ENCODE measurements around the gene EGFL7.

Gene EGFL7

DNA sequence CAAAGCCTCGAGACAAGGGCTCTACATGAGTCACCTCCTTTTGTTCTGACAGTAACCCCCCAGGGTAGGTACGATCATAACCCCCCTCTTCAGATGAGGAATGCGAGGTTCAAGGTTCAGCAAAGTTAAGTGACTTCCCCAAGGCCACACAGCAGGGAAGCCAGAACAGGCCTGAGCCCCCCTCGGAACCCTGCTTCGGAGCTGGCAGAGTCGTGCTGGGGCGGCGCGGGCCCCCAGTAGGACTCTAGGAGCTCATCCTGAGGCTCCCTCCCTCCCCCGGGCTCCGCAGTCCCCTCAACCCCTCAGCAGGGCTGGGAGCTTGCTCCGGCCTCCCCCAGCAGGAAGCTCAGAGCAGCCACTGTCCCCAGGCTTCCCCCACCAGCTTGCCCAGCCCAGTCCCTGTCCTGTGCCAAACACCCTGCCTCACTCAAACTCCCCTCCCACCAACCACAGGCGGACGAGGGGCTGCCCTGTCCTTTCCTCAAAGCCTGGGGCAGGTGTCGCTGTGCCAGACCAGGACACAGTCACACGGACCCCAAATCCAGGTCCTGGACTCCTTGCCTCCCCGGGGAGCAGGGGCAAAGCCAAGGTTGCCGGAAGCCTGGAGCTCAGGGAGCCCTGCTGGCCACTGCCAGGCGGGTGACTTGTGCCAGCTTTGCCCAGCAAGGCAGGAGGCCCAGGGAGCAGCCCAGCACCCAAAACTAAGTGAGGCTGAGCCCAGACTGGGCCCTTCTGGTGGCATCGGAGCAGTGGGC, 19.4 kb downstream of the EGFL7 start:
- Histone ChIP-seq H3K4me2 (ENCODE audit: low read length) (no peak overlapping the region), H3K4me1 (ENCODE audit: control insufficient read depth, low read length) (peaks cover 16% of the 10 kb centered on the region), H3K36me3 (ENCODE audit: control insufficient read depth, low read length) (no peaks in the 10 kb centered on the region), H3K27ac (ENCODE audit: low read depth, low read length) (no peak overlapping the region), H4K20me1 (ENCODE audit: control insufficient read depth, insufficient read depth, low read depth, low read length) (peaks cover 9% of the 10 kb centered on the region; the same call in 1 of the 2 replicates), H3K9me2 (replicated peaks; ENCODE audit: control insufficient read depth, low read length) (no peaks in the 10 kb centered on the region), H3K4me3 (ENCODE audit: low read length) (no peak overlapping the region), H3K9me3 (ENCODE audit: control insufficient read depth, insufficient read depth, low read length) (no peaks in the 10 kb centered on the region), H3K79me2 (ENCODE audit: control insufficient read depth, low read length) (peaks cover 22% of the 10 kb centered on the region), H3K27me3 (ENCODE audit: control insufficient read depth, low read length) (no peaks in the 10 kb centered on the region), H3F3A (ENCODE audit: control insufficient read depth, insufficient read depth) (no peaks in the 10 kb centered on the region)
- TF ChIP-seq EZH2phosphoT487 (IDR thresholded peaks at IDR 0.05; ENCODE audit: borderline replicate concordance, low read length): no peak
- TF ChIP-seq, protein P1, sequence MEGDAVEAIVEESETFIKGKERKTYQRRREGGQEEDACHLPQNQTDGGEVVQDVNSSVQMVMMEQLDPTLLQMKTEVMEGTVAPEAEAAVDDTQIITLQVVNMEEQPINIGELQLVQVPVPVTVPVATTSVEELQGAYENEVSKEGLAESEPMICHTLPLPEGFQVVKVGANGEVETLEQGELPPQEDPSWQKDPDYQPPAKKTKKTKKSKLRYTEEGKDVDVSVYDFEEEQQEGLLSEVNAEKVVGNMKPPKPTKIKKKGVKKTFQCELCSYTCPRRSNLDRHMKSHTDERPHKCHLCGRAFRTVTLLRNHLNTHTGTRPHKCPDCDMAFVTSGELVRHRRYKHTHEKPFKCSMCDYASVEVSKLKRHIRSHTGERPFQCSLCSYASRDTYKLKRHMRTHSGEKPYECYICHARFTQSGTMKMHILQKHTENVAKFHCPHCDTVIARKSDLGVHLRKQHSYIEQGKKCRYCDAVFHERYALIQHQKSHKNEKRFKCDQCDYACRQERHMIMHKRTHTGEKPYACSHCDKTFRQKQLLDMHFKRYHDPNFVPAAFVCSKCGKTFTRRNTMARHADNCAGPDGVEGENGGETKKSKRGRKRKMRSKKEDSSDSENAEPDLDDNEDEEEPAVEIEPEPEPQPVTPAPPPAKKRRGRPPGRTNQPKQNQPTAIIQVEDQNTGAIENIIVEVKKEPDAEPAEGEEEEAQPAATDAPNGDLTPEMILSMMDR (IDR thresholded peaks at IDR 0.05; ENCODE audit: low read depth, low read length, poor library complexity, severe bottlenecking): no peak

DNA sequence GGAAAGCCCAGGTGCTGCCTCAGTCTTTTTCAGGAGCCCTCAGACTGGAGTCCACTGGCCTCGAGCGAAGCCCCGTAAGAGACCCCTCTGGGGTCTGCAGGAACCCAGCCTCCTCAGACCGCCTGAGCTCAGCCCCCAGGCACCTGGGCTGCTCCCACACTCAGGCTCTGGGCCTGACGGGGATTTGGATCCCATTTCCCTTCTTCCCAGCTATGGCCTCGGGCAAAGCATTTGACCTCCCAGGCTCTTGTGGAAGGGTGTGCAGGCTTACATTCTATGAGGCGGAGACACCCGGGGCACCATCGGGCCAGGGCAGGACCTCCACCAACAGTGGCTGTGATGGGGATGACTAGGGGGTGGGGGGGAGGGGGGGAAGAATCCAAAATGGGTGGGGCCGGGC, 20.0 kb downstream of the EGFL7 start:
- no peaks in the 10 kb centered on the region for H3K36me3 ChIP-seq (ENCODE audit: control insufficient read depth, low read length)
- no peaks in the 10 kb centered on the region for H3F3A ChIP-seq (ENCODE audit: control insufficient read depth, insufficient read depth)
- no peak overlapping the region for H3K27ac ChIP-seq (ENCODE audit: low read depth, low read length)
- no peak overlapping the region for H3K4me2 ChIP-seq (ENCODE audit: low read length)
- H3K9me3 ChIP-seq (ENCODE audit: control insufficient read depth, insufficient read depth, low read length): no peaks in the 10 kb centered on the region
- no peaks in the 10 kb centered on the region for H3K9me2 ChIP-seq (replicated peaks; ENCODE audit: control insufficient read depth, low read length)
- peaks cover 9% of the 10 kb centered on the region; the same call in 1 of the 2 replicates for H4K20me1 ChIP-seq (ENCODE audit: control insufficient read depth, insufficient read depth, low read depth, low read length)
- H3K4me3 ChIP-seq (ENCODE audit: low read length): no peak overlapping the region
- H3K79me2 ChIP-seq (ENCODE audit: control insufficient read depth, low read length): peaks cover 22% of the 10 kb centered on the region
- H3K4me1 ChIP-seq (ENCODE audit: control insufficient read depth, low read length): peaks cover 19% of the 10 kb centered on the region
- no peak for TF ChIP-seq EZH2phosphoT487 (IDR thresholded peaks at IDR 0.05; ENCODE audit: borderline replicate concordance, low read length)
- TF ChIP-seq, protein P1 (IDR thresholded peaks at IDR 0.05; ENCODE audit: low read depth, low read length, poor library complexity, severe bottlenecking): no peak
- peaks cover 2% of the 10 kb centered on the region for H3K27me3 ChIP-seq (ENCODE audit: control insufficient read depth, low read length)

DNA sequence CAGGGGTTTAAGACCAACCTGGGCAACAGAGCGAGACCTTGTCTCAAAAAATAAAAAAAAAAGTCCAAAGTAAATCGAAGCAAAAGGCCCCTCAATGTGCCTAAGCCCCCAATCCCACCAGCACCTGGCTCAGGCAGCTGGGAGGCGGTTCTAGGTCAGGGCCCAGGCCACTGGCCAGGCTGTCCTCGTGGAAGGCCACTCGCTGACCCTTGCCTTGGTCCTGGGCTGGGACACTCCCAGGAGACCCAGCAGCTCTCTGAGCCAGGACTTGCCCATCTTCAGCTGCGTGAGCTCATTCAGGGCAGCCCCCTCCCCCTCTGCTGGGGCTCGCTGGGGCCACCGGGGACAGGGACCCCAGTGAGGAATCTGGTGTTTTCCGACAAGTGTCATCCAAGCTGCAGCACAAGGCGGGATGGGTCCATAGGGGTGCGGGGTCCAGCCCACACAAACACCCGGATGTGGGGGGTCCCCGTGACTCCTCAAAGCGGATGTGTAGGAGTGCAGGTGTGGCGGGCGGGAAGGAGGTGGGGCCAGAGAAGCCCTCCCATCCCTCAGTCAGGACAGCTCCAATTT, 20.5 kb downstream of the EGFL7 start:
- peaks cover 9% of the 10 kb centered on the region; the same call in 1 of the 2 replicates for H4K20me1 ChIP-seq (ENCODE audit: control insufficient read depth, insufficient read depth, low read depth, low read length)
- H3K4me1 ChIP-seq (ENCODE audit: control insufficient read depth, low read length): peaks cover 23% of the 10 kb centered on the region
- H3F3A ChIP-seq (ENCODE audit: control insufficient read depth, insufficient read depth): 0 out of 2 replicates have a peak, but pooled peaks cover 1% of the 10 kb centered on the region
- H3K27me3 ChIP-seq (ENCODE audit: control insufficient read depth, low read length): peaks cover 7% of the 10 kb centered on the region
- no peaks in the 10 kb centered on the region for H3K9me3 ChIP-seq (ENCODE audit: control insufficient read depth, insufficient read depth, low read length)
- TF ChIP-seq, protein P1 (IDR thresholded peaks at IDR 0.05; ENCODE audit: low read depth, low read length, poor library complexity, severe bottlenecking): no peak
- no peak for TF ChIP-seq EZH2phosphoT487 (IDR thresholded peaks at IDR 0.05; ENCODE audit: borderline replicate concordance, low read length)
- no peak overlapping the region for H3K4me3 ChIP-seq (ENCODE audit: low read length)
- H3K9me2 ChIP-seq (replicated peaks; ENCODE audit: control insufficient read depth, low read length): no peaks in the 10 kb centered on the region
- H3K79me2 ChIP-seq (ENCODE audit: control insufficient read depth, low read length): peaks cover 22% of the 10 kb centered on the region
- H3K4me2 ChIP-seq (ENCODE audit: low read length): no peak overlapping the region
- H3K36me3 ChIP-seq (ENCODE audit: control insufficient read depth, low read length): no peaks in the 10 kb centered on the region
- no peak overlapping the region for H3K27ac ChIP-seq (ENCODE audit: low read depth, low read length)

Data from DOHH2 (cell line).